ENCODE results near the gene NR2F2. TPM values are rescaled to one million over a fixed set of nuclear protein-coding genes. Genes with fewer than 3 reads are reported as not detected.

The NR2F2 gene
- total RNA-seq, 1 donor from 2014 or later, result 40.3 TPM

DNA sequence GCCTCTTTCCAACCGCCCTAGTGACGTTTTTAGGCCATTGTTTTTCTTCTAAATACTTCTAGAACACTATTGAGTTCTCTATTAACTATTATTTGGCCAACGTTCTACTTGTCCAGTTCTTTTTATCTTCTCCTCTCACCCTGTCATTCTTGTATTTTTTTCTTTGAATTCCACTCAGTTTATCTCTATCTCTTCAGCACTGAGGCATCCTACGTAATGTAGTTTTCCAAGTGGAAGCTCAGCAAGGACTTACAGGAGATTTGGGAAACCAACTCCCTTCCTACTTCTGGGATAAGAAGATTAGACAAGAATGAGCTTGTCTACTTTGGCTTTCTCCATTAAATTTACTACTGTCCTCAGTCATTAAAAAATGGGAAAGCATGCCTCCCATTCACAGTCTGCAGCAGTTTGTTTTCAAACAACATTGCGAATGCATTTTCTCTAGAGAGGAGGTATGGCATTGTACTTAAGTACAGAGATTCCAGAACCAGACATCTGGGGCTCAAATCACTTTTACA, 21.3 kb upstream of the NR2F2 start:
- Mint-ChIP-seq H3K4me3 (ENCODE audit: low read depth) (no peak overlapping the region), H3K27me3 (peaks cover 3% of the 10 kb centered on the region), H3K9me3 (ENCODE audit: low read depth) (no peaks in the 10 kb centered on the region), H3K4me1 (ENCODE audit: low read depth) (no peaks in the 10 kb centered on the region), H3K36me3 (ENCODE audit: insufficient read depth) (no peaks in the 10 kb centered on the region), H3K27ac (no peak overlapping the region)
- DNase-seq (ENCODE audit: low spot score, unreplicated experiment), result no peak
- TF ChIP-seq, protein P1, sequence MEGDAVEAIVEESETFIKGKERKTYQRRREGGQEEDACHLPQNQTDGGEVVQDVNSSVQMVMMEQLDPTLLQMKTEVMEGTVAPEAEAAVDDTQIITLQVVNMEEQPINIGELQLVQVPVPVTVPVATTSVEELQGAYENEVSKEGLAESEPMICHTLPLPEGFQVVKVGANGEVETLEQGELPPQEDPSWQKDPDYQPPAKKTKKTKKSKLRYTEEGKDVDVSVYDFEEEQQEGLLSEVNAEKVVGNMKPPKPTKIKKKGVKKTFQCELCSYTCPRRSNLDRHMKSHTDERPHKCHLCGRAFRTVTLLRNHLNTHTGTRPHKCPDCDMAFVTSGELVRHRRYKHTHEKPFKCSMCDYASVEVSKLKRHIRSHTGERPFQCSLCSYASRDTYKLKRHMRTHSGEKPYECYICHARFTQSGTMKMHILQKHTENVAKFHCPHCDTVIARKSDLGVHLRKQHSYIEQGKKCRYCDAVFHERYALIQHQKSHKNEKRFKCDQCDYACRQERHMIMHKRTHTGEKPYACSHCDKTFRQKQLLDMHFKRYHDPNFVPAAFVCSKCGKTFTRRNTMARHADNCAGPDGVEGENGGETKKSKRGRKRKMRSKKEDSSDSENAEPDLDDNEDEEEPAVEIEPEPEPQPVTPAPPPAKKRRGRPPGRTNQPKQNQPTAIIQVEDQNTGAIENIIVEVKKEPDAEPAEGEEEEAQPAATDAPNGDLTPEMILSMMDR (IDR thresholded peaks at IDR 0.05; ENCODE audit: unreplicated experiment), result no peak

DNA sequence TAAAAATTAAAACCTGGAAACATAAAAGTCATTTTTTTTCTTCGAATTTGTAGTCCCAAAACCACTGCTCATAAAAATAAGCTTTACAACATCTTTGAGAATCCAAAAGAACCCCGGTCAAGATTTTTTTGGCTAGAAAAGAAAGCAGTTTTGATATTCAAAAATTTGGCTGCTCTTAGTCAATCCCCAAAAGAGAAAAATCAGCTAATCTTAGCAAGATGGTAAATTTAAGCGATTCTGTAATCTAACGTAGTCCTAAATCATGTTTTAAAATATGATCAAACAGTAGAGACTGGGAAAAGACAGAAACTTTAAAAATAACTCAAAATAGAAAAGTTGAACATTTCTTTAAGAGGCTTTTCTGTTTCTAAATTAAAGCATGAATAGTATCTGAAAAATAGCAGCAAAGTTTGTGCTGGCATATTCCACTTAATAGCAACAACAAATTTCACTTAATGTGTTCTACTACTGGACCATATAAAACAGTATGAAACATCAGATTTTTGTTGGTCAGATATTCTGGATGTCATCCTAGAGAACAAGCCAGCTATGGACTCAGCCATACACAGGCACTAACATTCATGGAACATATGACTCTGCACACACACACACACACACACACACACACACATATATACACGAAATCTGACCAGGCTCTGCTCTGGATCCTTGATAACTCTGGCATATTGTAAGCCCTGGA, 19.1 kb upstream of the NR2F2 start:
- Mint-ChIP-seq H3K36me3 (ENCODE audit: insufficient read depth) (no peaks in the 10 kb centered on the region), H3K4me3 (ENCODE audit: low read depth) (no peak overlapping the region), H3K9me3 (ENCODE audit: low read depth) (no peaks in the 10 kb centered on the region), H3K27me3 (peaks cover 3% of the 10 kb centered on the region), H3K27ac (no peak overlapping the region), H3K4me1 (ENCODE audit: low read depth) (peaks cover 9% of the 10 kb centered on the region)
- DNase-seq (ENCODE audit: low spot score, unreplicated experiment), result no peak
- TF ChIP-seq, protein P1 (IDR thresholded peaks at IDR 0.05; ENCODE audit: unreplicated experiment), result no peak

DNA sequence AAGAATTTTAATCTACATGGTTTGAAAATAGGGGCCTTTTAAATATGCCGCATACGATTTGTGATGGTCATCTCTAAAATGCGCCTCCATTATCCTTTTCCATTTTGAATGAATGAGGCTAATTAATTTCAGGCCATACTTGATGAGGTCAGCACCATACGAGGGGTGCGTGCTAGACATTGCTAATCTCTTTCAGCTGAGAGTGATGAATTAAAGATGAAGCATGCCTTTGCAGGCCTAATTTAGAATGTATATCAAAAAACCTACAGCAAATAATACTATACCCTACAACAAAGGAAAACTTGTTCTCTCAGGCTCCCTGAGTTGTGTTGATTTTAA, 18.6 kb upstream of the NR2F2 start:
- Mint-ChIP-seq H3K27me3 (peaks cover 3% of the 10 kb centered on the region), H3K27ac (no peak overlapping the region), H3K36me3 (ENCODE audit: insufficient read depth) (no peaks in the 10 kb centered on the region), H3K9me3 (ENCODE audit: low read depth) (no peaks in the 10 kb centered on the region), H3K4me3 (ENCODE audit: low read depth) (no peak overlapping the region), H3K4me1 (ENCODE audit: low read depth) (peaks cover 14% of the 10 kb centered on the region)
- TF ChIP-seq, protein P1 (IDR thresholded peaks at IDR 0.05; ENCODE audit: unreplicated experiment), result no peak
- DNase-seq (ENCODE audit: low spot score, unreplicated experiment), result no peak

DNA sequence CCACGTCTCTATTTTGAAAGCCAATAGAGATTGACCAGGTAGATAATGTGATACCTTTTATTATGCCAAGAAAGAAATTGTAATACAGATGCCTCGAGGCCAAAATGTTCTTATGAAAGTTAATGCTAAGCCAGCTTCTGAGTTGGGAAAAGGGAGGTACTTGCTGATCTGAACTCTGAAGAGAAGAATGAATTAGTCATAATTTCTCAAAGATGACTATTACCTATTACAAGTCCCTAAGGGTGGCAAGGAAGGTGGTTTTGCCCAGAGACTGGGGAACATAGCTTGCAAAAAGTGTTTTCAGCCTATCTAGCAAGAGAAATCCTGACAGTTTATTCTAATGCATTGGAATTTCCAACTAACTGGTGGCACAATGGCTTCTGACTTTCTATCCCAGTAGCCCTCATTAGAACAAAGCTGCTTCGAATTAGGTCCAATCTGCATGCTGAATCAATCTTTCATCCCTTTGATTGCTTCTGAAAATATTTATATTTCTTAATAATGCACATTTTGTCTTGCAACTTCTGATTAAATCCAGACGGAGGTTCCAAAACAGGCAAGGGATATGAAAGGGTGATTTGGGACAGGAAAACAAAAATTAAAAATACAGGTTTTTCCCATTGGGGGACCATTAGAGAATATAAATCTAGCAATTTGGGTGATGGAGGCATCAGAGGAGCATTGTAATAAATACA, 17.7 kb upstream of the NR2F2 start:
- no peak for DNase-seq (ENCODE audit: low spot score, unreplicated experiment)
- H3K9me3 Mint-ChIP-seq (ENCODE audit: low read depth), result no peaks in the 10 kb centered on the region
- H3K4me3 Mint-ChIP-seq (ENCODE audit: low read depth), result no peak overlapping the region
- peaks cover 6% of the 10 kb centered on the region for H3K27me3 Mint-ChIP-seq
- no peak overlapping the region for H3K27ac Mint-ChIP-seq
- TF ChIP-seq, protein P1 (IDR thresholded peaks at IDR 0.05; ENCODE audit: unreplicated experiment), result no peak
- no peaks in the 10 kb centered on the region for H3K36me3 Mint-ChIP-seq (ENCODE audit: insufficient read depth)
- H3K4me1 Mint-ChIP-seq (ENCODE audit: low read depth), result peaks cover 20% of the 10 kb centered on the region

DNA sequence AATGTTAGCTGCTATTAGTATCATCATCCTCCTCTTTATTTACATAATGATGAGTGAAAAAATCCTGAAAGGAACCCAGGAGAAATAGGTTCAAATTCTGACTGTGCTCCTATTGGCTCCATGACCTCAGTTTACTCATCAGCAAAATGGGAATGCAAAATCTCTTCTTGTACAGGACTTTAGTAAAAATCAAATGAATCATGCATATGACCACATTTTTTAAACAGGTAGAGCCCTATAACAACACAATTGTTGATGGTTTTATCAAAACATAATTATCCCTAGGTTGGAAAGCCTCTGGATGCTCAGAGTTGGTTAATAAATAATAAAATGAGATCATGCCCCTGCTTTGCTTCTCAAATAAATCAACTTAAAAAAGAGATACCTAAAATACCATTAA, 16.0 kb upstream of the NR2F2 start:
- peaks cover 10% of the 10 kb centered on the region for H3K27me3 Mint-ChIP-seq
- H3K36me3 Mint-ChIP-seq (ENCODE audit: insufficient read depth), result no peaks in the 10 kb centered on the region
- H3K4me3 Mint-ChIP-seq (ENCODE audit: low read depth), result no peak overlapping the region
- no peaks in the 10 kb centered on the region for H3K9me3 Mint-ChIP-seq (ENCODE audit: low read depth)
- no peak for DNase-seq (ENCODE audit: low spot score, unreplicated experiment)
- peaks cover 24% of the 10 kb centered on the region for H3K4me1 Mint-ChIP-seq (ENCODE audit: low read depth)
- H3K27ac Mint-ChIP-seq, result no peak overlapping the region
- TF ChIP-seq, protein P1 (IDR thresholded peaks at IDR 0.05; ENCODE audit: unreplicated experiment), result no peak

Measured in progenitor cell of endocrine pancreas (in vitro differentiated cells).